Uterus (tissue), 2 donors: Measurements from ENCODE around the gene PLEKHG4B.

Experiments
- POLR2A ChIP-seq, 2 donors: fragments of 450-650 bp; IDR thresholded peaks; one replicate each; pipeline ENCODE4 v1.6.1; 2016; ENCODE audit warnings: antibody characterized with exemption in 2 of 2, mild to moderate bottlenecking in 1 of 2, moderate library complexity in 1 of 2
- TF ChIP-seq, protein P1 (sequence below), 4 experiments: fragments of 200-600 bp in 2 of 4; fragments of 450-650 bp in 2 of 4; sonication (generic) in 2 of 4; IDR thresholded peaks; one replicate each; pipeline ENCODE4 v1.5.1; 2016 to 2019; ENCODE audit warnings: antibody characterized with exemption in 4 of 4, mild to moderate bottlenecking in 2 of 4, moderate library complexity in 1 of 4

GRCh38 chr5:194603-195209 lies 102.7 kb downstream of the PLEKHG4B start:
- TF ChIP-seq POLR2A (IDR thresholded peaks at IDR 0.05): no peak
- TF ChIP-seq, protein P1, sequence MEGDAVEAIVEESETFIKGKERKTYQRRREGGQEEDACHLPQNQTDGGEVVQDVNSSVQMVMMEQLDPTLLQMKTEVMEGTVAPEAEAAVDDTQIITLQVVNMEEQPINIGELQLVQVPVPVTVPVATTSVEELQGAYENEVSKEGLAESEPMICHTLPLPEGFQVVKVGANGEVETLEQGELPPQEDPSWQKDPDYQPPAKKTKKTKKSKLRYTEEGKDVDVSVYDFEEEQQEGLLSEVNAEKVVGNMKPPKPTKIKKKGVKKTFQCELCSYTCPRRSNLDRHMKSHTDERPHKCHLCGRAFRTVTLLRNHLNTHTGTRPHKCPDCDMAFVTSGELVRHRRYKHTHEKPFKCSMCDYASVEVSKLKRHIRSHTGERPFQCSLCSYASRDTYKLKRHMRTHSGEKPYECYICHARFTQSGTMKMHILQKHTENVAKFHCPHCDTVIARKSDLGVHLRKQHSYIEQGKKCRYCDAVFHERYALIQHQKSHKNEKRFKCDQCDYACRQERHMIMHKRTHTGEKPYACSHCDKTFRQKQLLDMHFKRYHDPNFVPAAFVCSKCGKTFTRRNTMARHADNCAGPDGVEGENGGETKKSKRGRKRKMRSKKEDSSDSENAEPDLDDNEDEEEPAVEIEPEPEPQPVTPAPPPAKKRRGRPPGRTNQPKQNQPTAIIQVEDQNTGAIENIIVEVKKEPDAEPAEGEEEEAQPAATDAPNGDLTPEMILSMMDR (IDR thresholded peaks at IDR 0.05): no peak
